Dermis blood vessel endothelial cell (primary cell): ENCODE results near the gene PRIM2. TPM values are rescaled to one million over a fixed set of nuclear protein-coding genes. Genes with fewer than 3 reads are reported as not detected.
"Not testable (repeated sequence)": the region's sequence is repeated elsewhere in the genome, so short reads cannot be mapped to it uniquely, and the experiment has no call there.

Experiments used
- DNase-seq: peaks from one replicate; pipeline ENCODE4 v3.0.0; 2010
- total RNA-seq: library from RNA; depleted of rRNA; stranded (reverse); fragments of >200 nt; gene quantifications from 2 replicates; pipeline ENCODE4 v1.2.3, GENCODE V29; 2014

The PRIM2 gene
- total RNA-seq, 1 donor from 2014 or later, result 16.2 TPM

DNA sequence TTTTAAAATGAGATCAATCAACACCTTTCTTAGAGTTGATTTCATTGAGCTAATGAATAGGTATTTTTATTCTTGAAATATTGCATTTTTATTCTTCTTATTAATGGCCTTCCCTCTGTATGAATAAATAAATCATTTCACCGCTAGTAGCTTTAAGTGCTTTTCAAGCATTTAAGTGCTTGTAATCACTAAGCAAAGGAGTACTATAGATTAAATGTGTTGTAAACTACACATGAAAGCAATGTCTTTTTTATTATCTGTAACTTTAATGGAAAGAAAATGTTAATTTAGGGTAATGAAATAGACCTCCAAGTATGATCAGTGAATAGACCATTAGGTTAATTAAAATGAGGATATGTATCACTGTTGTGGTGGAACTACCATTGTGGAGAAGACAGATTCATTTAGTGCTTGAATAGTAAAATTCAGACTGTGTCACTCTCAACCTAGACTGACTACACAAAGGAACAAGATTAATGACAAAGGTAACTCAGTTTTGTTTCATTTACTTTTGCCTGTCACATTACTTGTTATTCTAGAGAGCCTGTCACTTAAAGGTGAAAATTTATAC, 132.2 kb downstream of the PRIM2 start:
- not testable (repeated sequence) for DNase-seq

DNA sequence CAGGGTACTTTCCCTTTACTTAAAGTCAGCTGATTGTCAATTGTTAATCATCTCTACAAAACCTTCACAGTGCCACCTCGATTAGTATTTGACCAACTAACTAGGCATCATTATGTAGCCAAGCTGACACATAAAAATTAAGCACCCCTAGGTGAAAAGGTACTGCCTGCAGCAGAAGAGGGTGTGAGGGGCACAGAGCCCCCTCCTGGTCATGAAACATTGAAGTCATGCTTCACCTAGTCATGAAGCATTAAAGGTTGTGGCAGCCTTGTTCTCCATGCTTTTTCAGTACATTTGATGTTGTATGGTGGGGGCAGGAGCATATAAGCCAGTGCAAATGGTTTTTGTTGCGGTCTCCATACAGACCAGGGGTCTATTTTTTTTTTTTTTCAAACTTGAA, 142.4 kb downstream of the PRIM2 start:
- not testable (repeated sequence) for DNase-seq

GRCh38 chr6:57461022-57461421, 143.6 kb downstream of the PRIM2 start:
- DNase-seq, result not testable (repeated sequence)

DNA sequence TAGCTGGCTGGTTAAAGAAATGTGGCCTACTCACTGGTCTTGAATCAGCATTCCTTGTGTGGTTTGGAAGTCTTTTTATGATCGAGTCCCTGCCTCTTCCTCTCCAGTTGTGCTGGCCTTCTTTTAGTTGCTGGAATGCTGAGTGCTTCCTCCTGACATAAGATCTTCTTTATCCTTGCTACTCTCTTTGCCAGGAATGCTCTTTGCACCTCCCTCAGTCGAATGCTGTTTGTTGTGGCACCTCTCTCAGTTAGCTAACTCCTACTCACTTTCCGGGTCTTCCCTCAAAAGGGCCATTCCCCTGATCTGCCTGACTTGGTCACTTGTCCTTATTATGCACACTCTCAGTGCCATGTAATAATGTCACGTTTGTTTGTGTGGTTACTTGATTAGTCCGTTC, 146.4 kb downstream of the PRIM2 start:
- DNase-seq, result not testable (repeated sequence)

GRCh38 chr6:57465968-57466367, 148.5 kb downstream of the PRIM2 start:
- not testable (repeated sequence) for DNase-seq

- DNase-seq, result no peak
Observed at GRCh38 chr6:57469072-57469471, 151.6 kb downstream of the PRIM2 start.

DNA sequence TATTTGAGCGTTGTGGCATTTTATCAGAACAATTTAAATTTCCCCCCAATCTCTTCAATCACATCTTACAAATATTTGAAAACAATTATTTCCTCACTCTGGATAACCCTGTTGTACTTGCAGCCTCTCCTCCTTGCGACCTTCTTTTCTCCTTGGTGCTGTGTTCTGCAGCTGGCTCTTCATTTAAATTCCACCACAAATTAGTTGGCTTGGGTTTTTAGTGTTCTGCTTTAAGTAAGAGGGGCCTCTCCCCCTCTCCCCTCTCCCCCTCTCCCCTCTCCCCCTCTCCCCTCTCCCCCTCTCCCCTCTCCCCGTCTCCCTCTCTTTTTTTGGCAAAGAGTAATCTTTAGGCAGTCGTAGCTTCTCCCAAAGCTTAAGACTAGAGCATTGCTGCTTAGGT, 152.7 kb downstream of the PRIM2 start:
- not testable (repeated sequence) for DNase-seq

- not testable (repeated sequence) for DNase-seq
Observed at GRCh38 chr6:57471314-57471864, 154.0 kb downstream of the PRIM2 start.

DNA sequence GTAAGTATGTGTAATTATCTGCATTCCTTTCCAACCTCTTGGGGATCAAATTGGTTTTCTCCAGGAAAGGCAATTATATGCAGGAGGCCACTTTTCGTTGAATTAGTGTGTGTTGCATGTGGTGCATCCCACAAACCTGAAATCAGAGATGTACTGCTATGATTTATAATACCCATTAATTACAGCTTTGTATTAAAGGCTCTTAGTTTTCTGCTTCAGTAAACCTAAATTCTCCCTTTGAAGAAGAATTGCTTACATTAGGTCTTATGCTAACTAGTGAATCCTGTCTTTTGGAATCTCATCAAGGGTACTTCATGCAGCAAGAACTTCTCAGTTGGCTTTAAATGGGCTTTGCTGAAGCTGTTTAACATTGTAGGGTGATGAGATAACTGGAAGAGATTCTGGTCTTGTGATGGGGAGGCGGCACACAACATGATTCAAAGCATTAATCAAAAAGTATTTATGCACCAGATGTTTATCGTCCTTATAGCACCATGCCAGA, 155.5 kb downstream of the PRIM2 start:
- peak; percentile 46 for DNase-seq

GRCh38 chr6:57474862-57475475, 157.5 kb downstream of the PRIM2 start:
- peak; percentile 31 for DNase-seq

DNA sequence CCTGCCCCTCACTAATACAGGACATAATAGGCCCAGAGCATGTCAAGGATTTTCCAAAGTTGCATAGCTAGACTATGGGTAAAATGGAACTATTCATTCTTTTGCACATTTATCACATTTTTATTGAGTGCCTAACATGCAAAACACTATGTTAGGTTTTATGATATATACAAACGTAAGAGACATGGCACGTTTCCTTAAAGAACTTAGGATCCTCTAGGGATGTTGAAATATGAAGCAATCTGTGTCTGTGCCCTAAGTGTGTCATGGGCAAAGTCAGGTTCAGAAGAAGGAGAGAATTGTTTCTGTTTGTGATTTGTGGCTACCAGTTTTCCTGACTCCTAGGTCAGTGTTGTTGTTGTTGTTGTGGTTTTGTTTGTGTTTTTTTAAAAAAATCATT, 158.2 kb downstream of the PRIM2 start:
- not testable (repeated sequence) for DNase-seq

DNA sequence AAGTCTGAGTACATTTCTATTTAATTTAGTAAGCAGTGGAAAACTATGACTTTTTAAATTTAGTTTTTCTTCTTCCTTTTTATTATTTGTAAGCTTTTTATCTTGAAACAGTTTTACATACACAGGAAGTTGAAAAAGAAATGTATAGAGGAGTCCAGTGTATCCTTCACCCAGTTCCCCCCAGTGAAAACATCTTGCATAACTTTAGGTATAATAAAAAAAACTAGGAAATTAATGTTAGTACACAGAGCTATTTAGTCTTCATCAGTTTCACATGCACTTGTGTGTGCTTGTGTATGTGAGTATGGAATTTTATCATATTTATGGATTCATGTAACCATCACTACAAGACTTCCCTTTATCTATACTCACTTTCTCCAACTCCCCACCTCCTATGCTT, 162.8 kb downstream of the PRIM2 start:
- DNase-seq, result not testable (repeated sequence)

- DNase-seq, result not testable (repeated sequence)
Observed at GRCh38 chr6:57481121-57481520, 163.7 kb downstream of the PRIM2 start.

GRCh38 chr6:57482471-57482870, 165.0 kb downstream of the PRIM2 start:
- not testable (repeated sequence) for DNase-seq

DNA sequence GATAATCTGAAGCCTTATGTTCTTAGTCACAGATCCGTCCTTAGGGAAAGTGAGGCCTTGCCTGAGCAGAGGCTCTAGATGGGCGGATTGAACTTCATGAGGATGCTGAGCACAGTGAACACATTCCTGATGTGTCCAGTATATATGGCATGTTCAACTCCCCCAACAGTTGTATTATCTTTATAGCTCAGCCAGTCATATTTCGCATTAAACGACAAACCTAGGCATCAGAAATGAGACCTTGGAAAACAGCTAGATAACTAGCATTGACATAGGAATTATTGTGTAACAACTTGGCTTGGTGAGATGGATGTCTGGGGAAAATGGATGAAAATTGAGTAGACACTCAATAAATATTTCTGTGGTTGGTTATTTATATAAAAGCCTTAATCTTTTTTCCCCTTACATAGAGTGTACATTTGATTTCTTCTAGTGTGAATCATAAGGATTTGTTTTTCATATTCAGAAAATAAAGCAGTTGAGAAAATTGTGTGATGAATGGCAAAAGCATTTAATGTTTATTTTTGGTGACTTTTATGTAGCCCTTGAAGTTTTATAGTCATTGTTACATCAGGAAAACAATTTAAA, 169.2 kb downstream of the PRIM2 start:
- not testable (repeated sequence) for DNase-seq

DNA sequence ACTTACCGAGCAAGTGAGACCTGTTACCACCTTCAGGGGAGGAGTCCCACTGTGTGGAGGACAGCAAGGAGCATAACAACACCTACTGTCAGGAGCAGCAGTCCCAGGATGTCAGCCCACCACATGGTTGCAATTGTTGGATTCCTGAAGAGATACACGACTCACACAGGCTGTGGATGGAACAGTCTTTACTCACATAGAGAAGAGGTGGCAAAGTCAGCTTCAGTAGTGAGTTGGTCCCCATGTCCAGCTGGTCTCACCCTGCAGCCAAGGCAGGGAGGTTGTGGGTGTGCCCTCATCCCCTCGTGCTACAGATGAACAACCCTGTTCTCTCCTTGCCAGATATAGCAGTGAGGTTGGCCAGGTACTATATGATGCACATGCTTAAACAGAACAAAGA, 171.1 kb downstream of the PRIM2 start:
- DNase-seq, result not testable (repeated sequence)

GRCh38 chr6:57489887-57490286, 172.5 kb downstream of the PRIM2 start:
- not testable (repeated sequence) for DNase-seq

GRCh38 chr6:57491795-57492194, 174.4 kb downstream of the PRIM2 start:
- DNase-seq, result not testable (repeated sequence)

GRCh38 chr6:57496251-57496650, 178.8 kb downstream of the PRIM2 start:
- DNase-seq, result not testable (repeated sequence)

DNA sequence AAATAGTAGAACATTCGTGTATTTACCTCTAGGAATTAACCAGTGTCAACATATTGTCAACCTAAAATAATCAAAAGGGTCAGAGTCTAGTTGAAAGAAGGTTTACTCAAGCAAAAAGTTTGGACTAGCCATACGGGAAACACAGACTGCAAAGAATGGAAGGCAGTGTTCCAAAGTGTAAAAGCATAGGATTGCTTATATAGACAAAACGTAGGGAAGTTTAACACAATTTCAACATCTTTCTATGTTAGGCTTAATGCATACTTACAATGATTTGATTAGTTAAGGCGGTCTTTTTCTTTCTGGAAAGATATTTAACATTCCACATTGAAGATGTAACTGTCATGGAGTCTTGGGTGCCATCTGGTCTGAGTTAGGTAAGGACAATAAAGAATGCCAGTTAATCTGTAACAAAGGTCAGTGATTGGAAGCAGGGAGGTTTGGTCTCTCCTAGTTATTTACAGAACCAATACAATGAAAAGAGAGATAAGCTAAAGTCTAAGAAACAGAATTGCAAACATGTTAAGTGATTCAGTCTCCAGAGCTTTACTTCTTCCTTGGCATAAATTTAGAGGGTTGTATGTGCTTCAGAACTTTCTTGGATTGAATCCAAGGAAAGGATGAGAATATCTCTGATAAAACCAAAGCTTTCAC, 183.1 kb downstream of the PRIM2 start:
- not testable (repeated sequence) for DNase-seq

- not testable (repeated sequence) for DNase-seq
Observed at GRCh38 chr6:57502387-57502786, 185.0 kb downstream of the PRIM2 start.

- DNase-seq, result peak; percentile 4
Observed at GRCh38 chr6:57505251-57505650, 187.8 kb downstream of the PRIM2 start.

GRCh38 chr6:57510390-57510789, 193.0 kb downstream of the PRIM2 start:
- not testable (repeated sequence) for DNase-seq
